Breast epithelium (tissue), 4 donors: ENCODE measurements around the gene PRPF19. TPM values are rescaled to one million over a fixed set of nuclear protein-coding genes. Genes with fewer than 3 reads are reported as not detected.

Source experiments
- DNase-seq, 2 donors: peaks; one replicate each; pipeline ENCODE4 v3.0.0-alpha.2; 2019; ENCODE audit warnings: low spot score in 2 of 2
- H3K27ac ChIP-seq, 2 donors: fragments of 200-600 bp; sonication (generic) in 1 of 2; one replicate each; pipeline ENCODE4 v1.5.1; 2016 to 2019; ENCODE audit warnings: mild to moderate bottlenecking in 1 of 2
- H3K27me3 ChIP-seq, 2 donors: fragments of 200-600 bp; sonication (generic) in 1 of 2; one replicate each; pipeline versions ENCODE4 v1.5.1 to v1.6.0; 2017 to 2019; ENCODE audit warnings: control low read depth in 1 of 2, mild to moderate bottlenecking in 1 of 2
- H3K36me3 ChIP-seq: fragments of 200-600 bp; one replicate; pipeline ENCODE4 v1.5.1; 2019
- H3K4me1 ChIP-seq, 2 donors: fragments of 200-600 bp; sonication (generic); one replicate each; pipeline ENCODE4 v1.5.1; 2016 to 2019; ENCODE audit warnings: control low read depth in 1 of 2
- H3K4me3 ChIP-seq, 3 donors: fragments of 200-600 bp; sonication (generic); 1 replicate in 2 of 3; 2 replicates in 1 of 3; pipeline ENCODE4 v1.5.1; 2016 to 2019; ENCODE audit warnings: mild to moderate bottlenecking in 3 of 3, moderate library complexity in 2 of 3
- H3K9me3 ChIP-seq, 2 donors: fragments of 200-600 bp; sonication (generic) in 1 of 2; one replicate each; pipeline ENCODE4 v1.5.1; 2016 to 2019; ENCODE audit warnings: control low read depth in 1 of 2
- POLR2A ChIP-seq: fragments of 450-650 bp; IDR thresholded peaks from one replicate; pipeline ENCODE4 v1.6.1; 2016; ENCODE audit warnings: antibody characterized with exemption, mild to moderate bottlenecking, moderate library complexity
- POLR2AphosphoS5 ChIP-seq, 3 donors: sonication (generic); formaldehyde crosslinking; IDR thresholded peaks; one replicate each; pipeline ENCODE4 v1.6.1; 2017; ENCODE audit warnings: antibody characterized with exemption in 3 of 3
- intact Hi-C: fragments of 100-400 bp; cut with DNase I; formaldehyde crosslinking; loops from one replicate; pipeline ENCODE4 v1.15.1; 2023; ENCODE audit warnings: low total_unique reads
- total RNA-seq, 3 donors: library from RNA; depleted of rRNA; stranded (reverse); fragments of >200 nt; gene quantifications; one replicate each; pipeline ENCODE4 v1.1.0, GENCODE V29; 2016
- TF ChIP-seq, protein P1 (sequence below), 3 donors: fragments of 450-650 bp; IDR thresholded peaks; one replicate each; pipeline ENCODE4 v1.5.1; 2016 to 2017; ENCODE audit warnings: antibody characterized with exemption in 3 of 3, mild to moderate bottlenecking in 3 of 3, moderate library complexity in 3 of 3

PRPF19 gene
- total RNA-seq: 10 to 100 TPM; 56.0 to 82.7 (median 81.3) TPM

DNA sequence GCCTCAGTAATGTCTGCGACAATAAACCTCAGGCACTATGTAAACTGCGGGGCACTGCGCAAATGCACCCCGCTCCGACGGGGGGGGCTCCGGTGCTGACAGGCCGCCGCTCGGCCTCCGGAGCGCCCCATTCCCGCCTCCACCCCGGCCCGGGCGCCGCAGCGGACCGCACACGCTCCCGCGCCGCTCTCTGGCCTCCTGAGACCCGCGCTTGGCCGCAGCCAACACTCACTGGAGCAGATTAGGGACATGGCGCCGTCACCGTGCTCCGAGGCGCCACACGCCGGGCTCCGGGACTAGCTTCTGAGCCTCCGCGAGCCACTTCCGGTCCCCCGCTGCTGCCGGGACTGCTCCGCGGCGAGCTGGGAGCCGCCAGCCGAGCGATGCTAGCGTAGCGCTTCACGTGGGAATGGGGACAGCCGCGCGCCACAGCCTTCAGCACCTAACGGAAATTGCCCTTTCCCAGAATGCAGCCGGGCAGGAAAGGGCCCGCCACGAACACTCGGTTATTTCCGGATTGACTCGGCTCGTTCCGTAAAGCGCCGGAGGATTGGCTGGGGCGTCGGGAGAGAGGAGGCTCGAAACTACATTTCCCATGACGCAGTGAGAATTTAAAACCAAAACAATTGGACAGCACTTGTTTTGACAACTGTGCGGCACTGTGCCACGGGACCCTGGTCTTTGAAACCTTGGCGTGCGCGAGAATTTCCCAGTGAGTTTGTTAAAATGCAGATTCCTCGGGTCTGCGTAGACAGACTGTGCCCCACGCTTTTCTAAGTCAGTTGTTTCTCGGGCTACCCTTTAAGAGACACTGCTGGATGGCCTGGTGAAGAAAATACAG is at the start of gene PRPF19:
Gene PRPF19 (minus strand): TSS at position 454 of the 841 bp plus-strand sequence. CDS start 203 bp downstream, at position 251.
- DNase-seq: peak; percentile 96
- Histone ChIP-seq H3K36me3 (no peaks in the 10 kb centered on the region), H3K27ac (peak within 1 kb of the TSS; percentile 96 to 97), H3K9me3 (no peaks in the 10 kb centered on the region), H3K4me1 (peaks cover 0 to 16% of the 10 kb centered on the region in 2 donors), H3K4me3 (peak within 1 kb of the TSS; percentile 80 to 100 (median 91)), H3K27me3 (no peaks in the 10 kb centered on the region)
- TF ChIP-seq, protein P1, sequence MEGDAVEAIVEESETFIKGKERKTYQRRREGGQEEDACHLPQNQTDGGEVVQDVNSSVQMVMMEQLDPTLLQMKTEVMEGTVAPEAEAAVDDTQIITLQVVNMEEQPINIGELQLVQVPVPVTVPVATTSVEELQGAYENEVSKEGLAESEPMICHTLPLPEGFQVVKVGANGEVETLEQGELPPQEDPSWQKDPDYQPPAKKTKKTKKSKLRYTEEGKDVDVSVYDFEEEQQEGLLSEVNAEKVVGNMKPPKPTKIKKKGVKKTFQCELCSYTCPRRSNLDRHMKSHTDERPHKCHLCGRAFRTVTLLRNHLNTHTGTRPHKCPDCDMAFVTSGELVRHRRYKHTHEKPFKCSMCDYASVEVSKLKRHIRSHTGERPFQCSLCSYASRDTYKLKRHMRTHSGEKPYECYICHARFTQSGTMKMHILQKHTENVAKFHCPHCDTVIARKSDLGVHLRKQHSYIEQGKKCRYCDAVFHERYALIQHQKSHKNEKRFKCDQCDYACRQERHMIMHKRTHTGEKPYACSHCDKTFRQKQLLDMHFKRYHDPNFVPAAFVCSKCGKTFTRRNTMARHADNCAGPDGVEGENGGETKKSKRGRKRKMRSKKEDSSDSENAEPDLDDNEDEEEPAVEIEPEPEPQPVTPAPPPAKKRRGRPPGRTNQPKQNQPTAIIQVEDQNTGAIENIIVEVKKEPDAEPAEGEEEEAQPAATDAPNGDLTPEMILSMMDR (IDR thresholded peaks at IDR 0.05): no peak
- peak; percentile 63 to 89 (median 83) for TF ChIP-seq POLR2AphosphoS5 (IDR thresholded peaks at IDR 0.05)
- peak; percentile 67 for TF ChIP-seq POLR2A
- intact Hi-C loops: loop anchor here (10.0 kb wide), 1 partner anchor 72 kb away; no protein-coding TSS in a partner anchor

DNA sequence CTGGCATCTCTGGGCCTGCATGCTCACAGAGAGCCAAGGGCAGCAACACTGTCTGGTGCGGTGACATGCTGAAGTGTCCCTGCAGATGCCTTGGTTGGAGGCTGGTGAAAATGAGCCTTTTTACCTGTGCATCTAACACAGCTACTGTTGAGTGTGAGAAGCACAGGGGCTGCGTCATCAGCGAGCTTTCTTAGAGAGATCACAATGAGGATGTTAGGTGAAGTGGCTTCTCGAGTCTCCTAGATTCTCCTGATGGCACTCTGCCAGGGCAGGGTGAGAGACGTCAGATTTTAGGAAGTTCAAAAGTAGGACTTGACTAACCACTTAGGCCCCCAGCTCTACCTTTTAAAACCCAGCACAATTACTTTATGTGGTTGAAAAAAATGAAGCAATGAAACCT is 49.2 kb upstream of the PRPF19 start:
- Histone ChIP-seq H3K27ac (no peak overlapping the region), H3K4me3 (no peak overlapping the region), H3K9me3 (no peaks in the 10 kb centered on the region), H3K27me3 (no peaks in the 10 kb centered on the region), H3K4me1 (peaks cover 0 to 4% of the 10 kb centered on the region in 2 donors), H3K36me3 (no peaks in the 10 kb centered on the region)
- no peak for DNase-seq
- intact Hi-C loops: no loop called here
- TF ChIP-seq POLR2AphosphoS5 (IDR thresholded peaks at IDR 0.05) (no peak), POLR2A (no peak)
- TF ChIP-seq, protein P1 (IDR thresholded peaks at IDR 0.05): no peak

DNA sequence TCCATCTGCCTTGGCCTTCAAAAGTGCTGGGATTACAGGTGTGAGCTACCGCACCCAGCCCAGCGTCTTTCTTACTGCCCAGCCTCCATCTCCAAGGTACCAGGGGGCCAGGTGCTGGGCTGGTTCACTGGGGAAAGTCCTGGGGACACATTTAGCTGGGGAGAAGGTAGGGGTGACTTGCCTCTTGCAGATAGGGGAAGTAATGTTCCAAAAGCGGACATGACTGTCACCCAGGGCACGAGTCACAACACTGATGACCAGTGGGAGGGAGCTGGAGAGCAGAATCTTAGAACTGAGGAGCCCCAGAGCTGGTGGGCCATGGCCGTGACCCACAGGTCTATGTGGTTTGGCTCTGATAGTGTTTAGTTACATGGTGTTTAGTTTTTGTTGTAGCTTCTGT is 48.0 kb upstream of the PRPF19 start:
- no peak overlapping the region for H3K4me3 ChIP-seq
- intact Hi-C loops: no loop called here
- no peak overlapping the region for H3K27ac ChIP-seq
- no peak for DNase-seq
- H3K27me3 ChIP-seq: no peaks in the 10 kb centered on the region
- no peaks in the 10 kb centered on the region for H3K36me3 ChIP-seq
- H3K4me1 ChIP-seq: peaks cover 0 to 4% of the 10 kb centered on the region in 2 donors
- H3K9me3 ChIP-seq: no peaks in the 10 kb centered on the region
- TF ChIP-seq POLR2A: no peak
- TF ChIP-seq, protein P1 (IDR thresholded peaks at IDR 0.05): no peak
- no peak for TF ChIP-seq POLR2AphosphoS5 (IDR thresholded peaks at IDR 0.05)

DNA sequence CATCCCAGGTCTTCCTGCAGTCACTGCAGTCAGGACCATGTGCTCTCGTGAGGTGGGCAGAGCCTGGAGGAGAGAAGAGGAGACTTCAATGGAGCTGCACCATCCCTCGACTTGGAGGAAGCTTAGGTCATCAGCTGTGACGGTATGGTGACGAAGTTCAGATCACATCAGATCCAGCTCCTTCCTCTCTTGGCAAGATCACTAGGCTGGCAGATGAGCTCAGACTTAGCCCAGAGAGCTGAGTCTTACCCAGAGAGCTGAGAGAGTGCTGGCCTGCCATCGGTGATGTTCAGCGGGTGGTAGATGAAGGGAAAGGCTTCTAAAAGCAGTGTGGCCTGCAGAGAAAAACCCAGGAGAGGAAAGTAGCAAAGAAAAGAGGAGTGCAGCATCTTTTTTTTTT is 47.4 kb upstream of the PRPF19 start:
- Histone ChIP-seq H3K36me3 (no peaks in the 10 kb centered on the region), H3K9me3 (no peaks in the 10 kb centered on the region), H3K27me3 (no peaks in the 10 kb centered on the region), H3K27ac (peak overlapping the region in 1 of 2 donors; percentile 80), H3K4me1 (peaks cover 0 to 4% of the 10 kb centered on the region in 2 donors), H3K4me3 (no peak overlapping the region)
- DNase-seq: no peak
- TF ChIP-seq, protein P1 (IDR thresholded peaks at IDR 0.05): no peak
- TF ChIP-seq POLR2A (no peak), POLR2AphosphoS5 (IDR thresholded peaks at IDR 0.05) (no peak)
- intact Hi-C loops: no loop called here

DNA sequence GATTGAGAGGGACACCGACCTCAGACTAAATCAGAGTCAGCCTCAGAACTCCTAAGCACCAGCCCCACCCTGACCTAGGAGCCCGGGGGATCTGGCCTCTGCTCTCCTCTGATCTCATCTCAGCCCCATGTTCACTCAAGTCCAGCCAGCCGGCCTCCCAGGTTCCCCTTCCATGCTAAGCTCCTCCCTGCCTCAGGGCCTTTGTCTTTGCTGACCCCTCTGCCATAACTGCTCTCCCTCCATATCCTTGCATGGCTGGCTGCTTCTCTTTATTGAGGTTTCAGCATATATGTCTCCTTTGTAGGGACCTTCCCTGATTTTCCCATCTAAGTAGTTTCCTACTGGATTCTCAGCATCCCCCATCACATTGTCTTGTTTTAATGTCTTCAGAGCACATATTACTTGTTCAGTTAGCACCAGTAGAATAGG is 46.4 kb upstream of the PRPF19 start:
- intact Hi-C loops: no loop called here

More for the DNA sequence above, 46.4 kb upstream of the PRPF19 start:
- Histone ChIP-seq H3K4me3 (peak overlapping the region; percentile 41 to 72 (median 55)), H3K4me1 (peaks cover 0 to 4% of the 10 kb centered on the region in 2 donors), H3K27me3 (no peaks in the 10 kb centered on the region), H3K9me3 (no peaks in the 10 kb centered on the region), H3K27ac (peak overlapping the region; percentile 67 to 80), H3K36me3 (no peaks in the 10 kb centered on the region)
- no peak for DNase-seq
- TF ChIP-seq, protein P1 (IDR thresholded peaks at IDR 0.05): no peak
- TF ChIP-seq POLR2A: no peak
- no peak for TF ChIP-seq POLR2AphosphoS5 (IDR thresholded peaks at IDR 0.05)
